GM18517 (cell line): Measurements from ENCODE around the gene CHST13.

Source experiments
- ATAC-seq: cut with Tn5 transposase; IDR thresholded peaks from one replicate; pipeline ENCODE4 v1.9.1; 2021; ENCODE audit warnings: mild to moderate bottlenecking, moderate library complexity; ENCODE audit not compliant: unreplicated experiment

Gene CHST13

DNA sequence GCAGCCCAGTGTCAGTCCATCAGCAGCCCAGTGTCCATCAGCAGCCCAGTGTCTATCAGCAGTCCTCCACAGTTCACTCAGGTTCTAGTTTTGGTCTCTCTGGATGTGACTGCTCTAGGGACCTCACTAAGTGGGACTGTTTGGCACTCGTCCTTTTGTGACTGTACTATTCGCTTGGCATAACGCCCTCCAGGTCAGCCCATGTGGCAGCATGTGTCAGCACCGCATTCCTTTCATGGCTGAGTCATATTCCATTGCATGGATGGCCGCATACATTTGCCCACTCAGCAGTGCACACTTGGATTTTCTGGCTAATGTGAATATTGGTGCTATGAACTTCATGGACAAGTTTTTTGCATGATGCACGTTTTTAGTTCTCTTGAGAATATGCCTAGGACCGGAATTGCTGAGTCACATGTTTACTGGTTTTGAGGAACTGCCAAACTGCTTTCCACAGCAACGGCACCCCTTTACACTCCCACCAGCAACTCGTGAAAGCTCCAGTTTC lies 16.4 kb downstream of the CHST13 start:
- no peak for ATAC-seq

DNA sequence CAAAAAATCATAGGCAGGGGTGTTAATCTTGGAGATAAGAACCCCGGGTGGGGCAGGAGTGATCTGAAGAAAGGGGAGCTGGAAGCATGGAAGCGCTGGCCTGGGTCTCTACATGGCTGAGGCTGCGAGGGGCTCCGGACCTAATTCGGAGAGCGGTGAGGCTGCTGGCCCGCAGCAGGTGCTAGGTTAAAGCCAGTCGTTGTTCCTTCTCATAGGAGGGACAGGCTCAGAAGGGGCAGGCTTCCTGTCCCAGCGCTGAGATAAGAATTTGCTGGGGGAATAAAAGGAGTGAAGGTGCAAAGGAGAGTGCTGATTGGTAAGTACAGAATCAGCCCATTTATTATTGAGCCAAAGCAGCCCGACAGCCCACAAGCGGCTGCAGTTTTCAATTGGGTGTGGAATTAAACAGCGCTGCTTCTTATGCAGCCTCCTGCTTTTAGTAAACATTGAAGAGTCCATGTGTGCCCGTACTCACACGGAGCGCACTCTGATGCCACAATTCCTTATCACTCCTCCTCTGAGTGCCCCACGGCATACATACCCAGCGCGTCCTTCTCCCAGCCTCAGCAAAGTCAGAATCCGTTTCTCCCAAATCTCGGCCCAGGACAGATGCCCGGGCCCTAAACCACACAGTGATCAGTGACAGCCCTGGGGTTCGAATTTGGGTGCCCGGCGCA lies 17.1 kb downstream of the CHST13 start:
- no peak for ATAC-seq

DNA sequence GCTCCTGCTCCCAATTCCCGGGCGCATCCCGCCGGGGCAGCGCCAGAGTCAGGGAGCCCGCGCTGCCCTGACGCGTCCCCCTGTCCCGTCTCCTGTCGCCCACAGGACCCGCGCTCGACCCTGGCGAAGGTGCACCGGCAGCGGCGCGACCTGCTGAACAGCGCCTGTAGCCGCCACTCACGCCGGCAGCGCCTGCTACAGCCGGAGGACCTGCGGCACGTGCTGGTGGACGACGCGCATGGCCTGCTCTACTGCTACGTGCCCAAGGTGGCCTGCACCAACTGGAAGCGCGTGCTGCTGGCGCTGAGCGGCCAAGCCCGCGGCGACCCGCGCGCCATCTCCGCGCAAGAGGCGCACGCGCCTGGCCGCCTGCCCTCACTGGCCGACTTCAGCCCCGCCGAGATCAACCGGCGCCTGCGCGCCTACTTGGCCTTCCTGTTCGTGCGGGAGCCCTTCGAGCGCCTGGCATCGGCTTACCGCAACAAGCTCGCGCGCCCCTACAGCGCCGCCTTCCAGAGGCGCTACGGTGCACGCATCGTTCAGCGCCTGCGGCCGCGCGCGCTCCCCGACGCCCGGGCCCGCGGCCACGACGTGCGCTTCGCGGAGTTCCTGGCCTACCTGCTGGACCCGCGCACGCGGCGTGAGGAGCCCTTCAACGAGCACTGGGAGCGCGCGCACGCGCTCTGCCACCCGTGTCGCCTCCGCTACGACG lies 17.8 kb downstream of the CHST13 start:
- ATAC-seq = no peak

DNA sequence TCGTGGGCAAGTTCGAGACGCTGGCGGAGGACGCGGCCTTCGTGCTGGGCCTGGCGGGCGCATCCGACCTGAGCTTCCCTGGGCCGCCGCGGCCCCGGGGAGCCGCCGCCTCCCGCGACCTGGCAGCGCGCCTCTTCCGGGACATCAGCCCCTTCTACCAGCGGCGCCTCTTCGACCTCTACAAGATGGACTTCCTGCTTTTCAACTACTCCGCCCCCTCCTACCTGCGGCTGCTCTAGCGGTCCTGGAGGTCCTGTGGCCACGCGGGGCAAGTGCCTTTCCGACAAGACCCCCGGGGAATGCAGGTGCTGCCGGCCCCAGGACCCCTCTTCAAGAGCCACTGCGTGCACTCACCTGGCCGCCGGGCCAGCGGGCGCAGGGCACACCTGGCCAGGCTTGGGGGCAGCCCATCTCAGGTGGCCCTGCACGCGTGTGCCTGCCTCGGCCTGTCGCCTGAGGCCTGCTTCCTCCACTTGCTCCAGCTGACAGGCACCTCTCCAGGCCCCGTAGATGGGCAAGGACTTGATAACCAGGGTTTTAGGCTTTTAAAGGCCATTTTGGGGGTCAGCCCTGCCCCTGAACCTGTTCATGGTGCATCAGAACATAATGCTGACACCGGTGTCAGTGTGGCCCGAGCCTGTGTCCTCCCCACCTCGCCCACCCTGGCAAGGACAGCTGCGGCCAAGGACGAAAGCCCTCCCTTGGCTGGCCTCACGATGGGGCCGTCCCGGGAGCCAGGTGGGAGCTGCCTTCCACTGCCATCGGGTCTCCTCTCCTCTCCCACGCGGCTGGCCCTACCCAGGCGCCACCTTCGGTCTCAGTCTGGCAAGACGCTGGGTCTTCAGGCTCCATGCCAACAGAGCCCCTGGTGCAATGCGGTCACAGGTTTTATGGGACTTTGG lies 18.6 kb downstream of the CHST13 start:
- no peak for ATAC-seq

DNA sequence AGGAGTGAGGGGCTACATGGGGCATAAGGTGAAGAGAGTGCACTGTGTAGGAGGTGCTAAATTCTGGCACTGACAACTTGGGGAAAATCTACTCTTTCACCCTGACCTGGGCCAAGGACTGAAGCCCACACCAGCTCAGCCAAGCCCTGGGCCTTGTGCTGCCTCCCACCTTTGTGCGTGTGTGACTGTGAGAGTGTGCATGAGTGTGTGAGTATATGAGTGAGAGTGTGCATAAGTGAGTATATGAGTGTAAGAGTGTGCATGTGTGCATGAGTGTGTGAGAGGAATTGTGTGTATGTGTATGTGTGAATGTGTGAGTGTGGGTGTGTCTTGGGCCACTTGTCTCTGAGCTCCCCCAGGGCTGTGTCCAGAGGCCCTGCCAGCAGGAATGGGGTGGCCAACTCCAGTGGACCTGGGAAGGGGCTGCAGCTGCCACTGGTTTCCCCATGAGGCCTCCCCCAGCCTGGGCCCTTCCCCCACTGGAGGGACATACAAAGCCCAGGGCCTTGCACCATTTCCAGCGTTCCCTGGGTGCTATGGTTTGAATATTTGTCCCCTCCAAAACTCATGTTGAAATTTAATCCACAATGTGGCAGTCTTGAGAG lies 19.6 kb downstream of the CHST13 start:
- ATAC-seq = no peak

DNA sequence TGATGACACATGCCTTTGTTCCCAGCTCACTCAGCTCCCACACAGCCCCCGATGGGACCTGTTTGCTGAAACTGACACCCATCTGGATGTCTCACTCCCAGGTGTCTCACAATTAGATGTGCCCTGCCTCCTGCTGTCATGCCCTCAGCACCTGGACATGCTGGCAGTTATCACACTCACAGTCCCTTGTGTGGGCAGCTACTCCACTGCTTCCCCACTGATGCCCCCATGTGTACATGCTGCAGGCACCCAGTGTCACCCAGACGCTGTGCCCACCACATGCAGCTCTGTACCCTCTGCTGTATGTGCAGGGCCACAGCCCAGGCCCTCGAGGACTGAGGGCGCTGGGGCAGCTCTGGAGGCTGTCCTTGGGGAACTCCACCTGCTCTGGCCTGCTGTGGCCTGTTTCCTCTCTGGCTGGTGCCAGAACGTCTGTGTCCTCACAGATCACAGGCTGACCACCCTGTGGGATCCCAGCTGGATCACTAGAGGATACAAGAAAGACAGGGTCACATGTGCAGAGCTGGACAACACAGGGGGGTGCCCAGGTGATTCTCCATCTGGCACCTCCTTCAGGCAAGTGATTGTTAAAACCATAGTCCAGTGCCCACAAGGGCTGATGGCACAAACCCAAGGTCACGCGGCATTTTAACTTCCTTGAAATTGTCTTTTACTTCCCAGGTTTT lies 20.8 kb downstream of the CHST13 start:
- ATAC-seq = no peak

DNA sequence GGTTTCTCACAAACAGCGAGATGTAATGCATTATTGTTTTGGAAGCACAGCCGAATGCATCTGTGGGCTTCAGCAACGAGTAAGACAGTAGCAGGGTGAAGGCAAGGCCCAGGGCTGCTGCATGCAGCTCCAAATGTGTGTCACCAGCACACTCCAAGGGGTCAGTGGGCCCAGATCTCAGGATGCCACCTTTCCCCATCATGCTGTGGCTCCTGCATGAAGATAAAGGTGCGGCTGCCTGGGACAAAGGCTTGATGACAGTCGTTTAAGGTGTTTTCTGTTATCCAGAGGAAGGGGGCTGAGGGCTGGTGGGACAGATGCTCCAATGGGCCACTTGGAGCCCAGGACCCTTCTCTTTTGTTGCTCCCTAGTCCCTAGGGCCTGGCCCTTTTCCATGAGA lies 21.6 kb downstream of the CHST13 start:
- no peak for ATAC-seq

DNA sequence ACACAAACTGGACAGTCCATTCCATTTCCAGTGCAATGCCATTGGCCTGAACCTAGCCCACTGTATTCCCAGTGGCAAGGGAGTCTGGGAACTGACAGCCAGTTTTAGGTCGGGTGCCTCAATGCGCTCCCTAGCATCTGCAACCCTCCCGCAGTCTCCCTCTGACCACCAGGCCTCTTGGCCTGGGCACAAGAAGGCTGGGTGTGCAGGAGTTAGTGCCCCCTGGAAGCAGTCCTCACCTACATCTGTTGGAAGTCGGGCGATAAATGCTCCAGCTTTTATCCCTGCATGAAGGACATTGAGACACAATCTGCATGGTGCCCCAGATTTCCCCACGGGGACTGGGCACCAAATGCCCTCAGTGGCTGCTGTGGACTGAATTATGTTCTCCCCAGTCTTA lies 22.1 kb downstream of the CHST13 start:
- no peak for ATAC-seq

DNA sequence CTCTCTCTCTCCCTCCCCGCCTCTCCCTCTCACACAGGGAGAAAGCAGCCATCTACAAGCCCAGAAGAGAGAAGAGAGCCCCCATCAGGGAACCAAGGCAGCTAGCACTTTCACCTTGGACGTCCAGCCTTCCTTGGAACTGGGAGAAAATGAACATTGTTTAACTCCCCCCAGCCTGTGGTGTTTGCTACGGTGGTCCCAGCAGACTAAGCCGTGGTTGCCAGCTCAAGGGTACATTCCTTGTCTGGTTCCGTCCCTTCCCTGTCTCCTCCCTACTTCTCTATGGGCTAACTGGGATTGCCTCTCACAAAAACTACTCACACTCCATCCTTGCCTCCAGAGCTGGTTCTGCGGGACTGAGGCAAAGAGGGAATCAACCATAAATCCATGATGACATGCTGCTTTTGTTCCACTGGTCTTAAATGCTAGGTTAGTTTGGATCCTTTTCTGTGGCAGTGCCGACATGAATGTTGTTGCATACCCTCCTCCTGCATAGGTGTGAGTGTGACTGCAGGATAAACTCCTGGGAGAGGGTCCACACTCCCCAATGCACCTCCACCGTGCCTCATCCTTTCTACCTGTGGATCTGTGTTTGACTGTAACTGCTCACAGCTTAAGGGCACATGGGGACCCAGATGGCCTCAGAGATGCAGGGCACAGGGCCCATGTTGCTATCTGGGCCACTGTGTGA lies 22.7 kb downstream of the CHST13 start:
- no peak for ATAC-seq

DNA sequence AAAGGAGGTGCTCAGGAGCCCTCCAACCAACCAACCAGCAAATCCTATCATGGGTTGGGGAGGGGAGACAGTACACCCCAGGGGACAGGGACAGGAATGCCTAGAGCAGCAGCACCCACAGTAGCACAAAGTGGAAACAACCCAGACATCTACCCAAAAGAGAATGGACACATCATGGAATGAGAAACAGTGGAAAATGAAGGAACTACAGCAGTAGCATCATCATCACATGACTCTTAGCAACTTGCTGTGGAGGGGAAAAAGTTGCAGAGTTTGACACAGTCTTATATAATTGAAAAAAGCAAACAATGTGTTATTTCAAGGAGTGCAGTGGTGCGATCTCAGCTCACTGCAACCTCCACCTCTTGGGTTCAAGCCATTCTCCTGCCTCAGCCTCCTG lies 23.8 kb downstream of the CHST13 start:
- no peak for ATAC-seq

DNA sequence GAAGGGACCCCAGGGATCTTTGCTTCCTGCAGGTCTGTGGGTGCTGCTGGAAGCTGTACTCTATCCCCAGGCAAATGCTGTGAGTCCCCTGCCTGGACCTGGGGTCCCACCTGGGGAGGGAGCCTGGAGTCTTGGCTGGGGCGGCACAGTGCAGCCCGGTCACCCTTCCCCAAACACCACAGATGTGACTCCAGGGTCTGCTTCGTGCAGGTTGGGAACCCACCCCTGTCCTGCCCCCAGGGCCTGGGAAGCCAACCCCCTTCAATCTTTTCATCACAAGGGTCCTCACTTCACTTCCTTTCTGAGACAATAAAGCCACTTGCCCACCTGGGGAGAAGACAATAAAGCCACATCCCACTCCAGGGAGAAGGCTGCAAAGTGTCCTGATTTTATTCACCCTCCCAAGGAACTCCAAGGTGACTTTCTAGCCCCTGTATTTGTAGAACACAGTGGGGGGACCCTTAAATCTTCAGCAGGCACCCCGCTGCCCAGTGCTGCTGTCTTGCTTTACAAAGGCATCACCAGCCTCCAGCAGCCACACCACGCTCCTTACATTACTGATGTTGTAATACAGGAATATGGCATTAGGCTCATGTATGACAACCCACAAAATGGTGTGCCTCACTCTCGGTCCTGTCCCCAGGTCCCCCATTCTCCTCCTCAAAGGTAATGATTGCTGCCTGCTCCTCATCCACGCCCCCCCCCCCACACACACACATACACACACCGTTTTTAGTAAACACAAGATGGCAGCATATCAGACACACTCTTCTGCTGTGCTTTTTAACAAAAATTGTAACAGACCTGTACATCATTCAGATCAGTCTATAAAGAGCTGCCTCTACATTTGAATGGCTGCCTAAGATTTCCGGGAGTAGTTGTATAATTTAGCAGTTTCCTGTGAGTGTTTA lies 24.9 kb downstream of the CHST13 start:
- no peak for ATAC-seq

DNA sequence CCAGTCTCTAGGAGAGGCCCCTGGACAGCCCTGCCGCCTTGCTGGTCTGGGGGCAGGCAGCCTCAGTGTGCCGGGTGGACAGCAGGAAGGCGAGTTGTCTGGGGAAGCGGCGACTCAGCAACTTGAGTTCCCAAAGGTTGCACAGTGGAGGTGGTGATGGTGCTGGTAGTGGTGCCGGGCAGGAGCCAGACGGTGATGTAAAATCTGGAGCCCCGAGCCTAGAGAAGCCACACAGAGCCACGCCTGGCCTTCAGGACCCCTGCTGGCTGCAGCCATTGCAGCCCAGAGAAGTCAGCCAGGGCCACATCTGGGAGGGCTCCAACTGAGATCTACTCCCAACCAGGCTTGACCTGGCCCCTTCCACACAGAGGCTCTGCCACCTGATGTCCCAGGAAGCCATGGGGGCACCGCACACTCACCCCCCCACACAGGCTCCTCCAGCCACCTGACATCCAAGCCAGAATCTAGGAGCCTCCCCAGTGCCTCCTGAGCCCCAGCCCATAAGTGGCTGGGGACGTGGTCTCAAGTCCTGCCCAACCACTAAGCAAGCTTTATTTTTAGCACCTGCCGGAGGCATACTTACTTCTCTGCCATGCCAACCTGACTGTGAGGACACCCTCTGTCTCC lies 26.0 kb downstream of the CHST13 start:
- no peak for ATAC-seq

DNA sequence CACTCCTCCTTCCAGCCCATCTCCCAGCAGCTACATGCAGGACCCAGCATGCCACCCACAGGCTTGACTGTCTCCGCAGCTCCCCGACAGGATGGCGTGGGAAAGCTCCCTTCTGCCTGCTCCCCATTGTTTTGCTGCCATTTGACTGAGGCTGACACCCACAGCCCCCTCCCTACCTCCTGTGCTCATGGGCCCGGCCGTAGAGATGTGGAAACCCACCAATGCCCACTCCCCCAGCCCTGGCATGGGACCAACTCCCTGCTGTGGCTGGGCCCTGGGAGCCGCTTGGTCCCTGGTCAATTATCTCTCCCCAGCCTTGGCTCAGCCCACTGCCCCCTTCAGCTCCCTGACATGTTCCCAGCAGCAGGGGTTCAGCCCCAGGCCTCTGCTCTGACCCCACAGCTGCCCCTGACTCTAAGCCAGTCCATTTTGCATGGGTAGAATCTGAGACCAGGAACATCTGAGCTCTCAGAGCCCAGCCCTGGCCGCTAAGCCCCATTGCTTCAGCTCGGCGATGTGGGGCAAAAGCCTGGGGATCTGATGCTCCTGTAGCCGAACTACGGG lies 26.6 kb downstream of the CHST13 start:
- ATAC-seq = no peak

DNA sequence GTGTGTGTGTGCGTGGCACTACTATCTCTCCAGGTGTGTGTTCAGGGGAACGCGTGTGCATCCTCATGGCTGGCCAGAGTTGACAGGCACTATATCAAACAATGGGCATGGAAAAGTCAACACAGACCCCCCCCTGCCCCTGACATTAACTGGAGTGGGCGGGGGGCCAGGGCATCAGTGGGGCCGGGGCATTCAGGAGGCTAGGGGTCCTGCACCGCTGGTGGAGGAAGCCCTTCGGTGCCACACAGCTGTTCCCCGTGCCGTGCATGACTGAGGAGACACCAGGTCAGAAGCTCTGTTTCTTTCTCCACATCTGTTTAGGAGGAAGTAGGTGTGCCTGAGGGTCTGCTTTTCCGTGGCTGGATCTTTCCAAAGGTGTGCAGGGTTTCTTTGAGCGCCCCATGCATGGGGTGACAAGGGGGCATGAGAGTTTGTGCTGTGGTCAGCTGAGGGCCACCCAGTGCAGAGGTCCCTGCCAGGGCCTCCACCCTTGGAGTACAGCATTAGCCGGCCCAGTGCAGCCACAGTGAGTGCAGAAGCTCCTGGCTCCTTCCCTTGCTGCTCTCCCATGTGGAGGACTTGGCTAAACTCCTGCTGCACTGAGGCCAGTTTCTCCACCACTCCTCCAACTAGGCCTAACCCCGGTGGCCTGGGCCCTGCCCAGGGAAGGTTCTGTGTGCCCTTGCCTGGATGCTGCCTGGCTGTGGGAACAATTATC lies 27.3 kb downstream of the CHST13 start:
- no peak for ATAC-seq

DNA sequence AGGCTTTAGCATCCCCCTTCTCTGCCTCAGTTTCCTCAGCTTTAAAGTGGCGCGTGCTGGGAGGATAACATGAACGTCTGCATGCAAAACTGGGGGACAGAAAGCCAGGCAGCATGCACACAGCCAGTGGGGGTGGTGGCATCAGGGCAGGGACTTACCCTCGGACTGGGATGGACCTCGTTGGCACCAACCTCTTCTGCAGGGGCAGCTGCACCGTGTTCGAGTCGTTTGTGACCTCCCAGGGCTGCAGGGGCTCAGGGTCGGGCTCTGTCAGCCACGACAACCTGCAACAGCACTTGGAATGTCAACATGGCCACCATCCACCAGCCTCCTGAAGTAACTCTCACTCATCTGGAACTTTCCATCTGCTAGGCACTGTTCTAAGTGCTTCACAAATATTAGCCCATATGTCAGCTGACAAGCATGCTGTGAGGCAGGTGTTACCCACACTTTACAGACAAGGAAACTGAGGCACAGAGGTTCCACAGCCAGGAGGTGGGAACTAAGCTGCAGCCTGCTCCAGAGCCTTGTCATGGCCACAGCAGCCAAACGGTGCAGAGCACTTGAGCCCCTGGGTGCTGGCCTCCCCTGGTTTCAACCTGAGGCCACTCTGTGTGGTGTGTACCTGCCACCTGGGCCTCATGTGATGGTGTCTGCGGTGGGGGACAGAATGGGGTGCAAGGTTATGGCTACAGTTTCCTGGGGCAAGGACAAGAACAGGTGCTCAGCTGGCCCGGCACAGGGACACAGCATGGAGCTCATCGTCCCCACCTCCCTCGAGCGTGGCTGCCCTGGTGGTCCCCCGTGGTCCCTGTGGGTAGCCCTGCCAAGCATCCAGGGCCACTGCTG lies 28.1 kb downstream of the CHST13 start:
- no peak for ATAC-seq

DNA sequence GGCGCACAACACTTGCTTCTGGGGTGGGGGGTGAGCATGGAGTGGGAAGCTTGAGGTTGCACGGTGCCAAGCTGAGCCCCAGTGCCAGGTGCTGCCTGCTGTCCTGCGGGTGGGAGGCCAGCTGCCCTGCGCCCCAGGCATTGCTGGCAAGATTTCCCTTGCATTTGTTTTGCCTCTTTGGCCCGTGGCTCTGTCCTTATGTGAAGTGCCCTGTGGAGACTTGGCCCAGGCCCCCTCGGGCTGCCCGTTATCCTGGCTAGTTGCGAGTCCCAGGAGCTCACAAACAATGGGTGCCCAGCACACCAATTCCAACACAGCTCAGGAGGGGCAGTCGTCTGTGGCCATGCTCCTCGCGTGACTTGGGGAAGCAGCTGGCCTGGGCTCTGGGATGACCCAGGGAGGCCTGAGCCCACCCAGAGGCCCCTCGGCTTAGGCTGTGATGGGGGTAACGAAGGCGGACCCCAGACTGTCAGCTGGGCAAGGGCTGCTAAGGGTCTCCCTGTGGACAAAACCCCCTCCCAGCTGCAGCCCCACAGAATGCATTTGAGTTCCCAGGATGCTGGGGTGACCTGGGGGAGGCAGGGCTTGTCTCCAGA lies 28.8 kb downstream of the CHST13 start:
- ATAC-seq = no peak
